Endodermal cell (in vitro differentiated cells): ENCODE data around the gene SOX6. TPM values are rescaled to one million over a fixed set of nuclear protein-coding genes. Genes with fewer than 3 reads are reported as not detected.

Experiments
- DNase-seq: peaks from one replicate; pipeline ENCODE4 v3.0.0-alpha.2; 2017
- H3K27ac ChIP-seq: 2 replicates; pipeline ENCODE4 v1.5.1; 2013; ENCODE audit warnings: mild to moderate bottlenecking, low read depth, low read length, moderate library complexity
- H3K27me3 ChIP-seq: 2 replicates; pipeline ENCODE4 v1.6.1; 2013; ENCODE audit warnings: mild to moderate bottlenecking, low read length, moderate library complexity; ENCODE audit not compliant: insufficient read depth, control insufficient read depth, poor library complexity, severe bottlenecking
- H3K36me3 ChIP-seq: 2 replicates; pipeline ENCODE4 v1.7.0; 2013; ENCODE audit warnings: mild to moderate bottlenecking, low read length, moderate library complexity; ENCODE audit not compliant: control insufficient read depth, insufficient read depth
- H3K4me1 ChIP-seq: one replicate; pipeline ENCODE4 v1.7.0; 2013; ENCODE audit warnings: low read length; ENCODE audit not compliant: control insufficient read depth, insufficient read depth
- H3K4me3 ChIP-seq: 2 replicates; pipeline ENCODE4 v1.5.1; 2013; ENCODE audit warnings: mild to moderate bottlenecking, low read length, moderate library complexity
- H3K9ac ChIP-seq: 2 replicates; pipeline ENCODE4 v1.6.1; 2013; ENCODE audit warnings: mild to moderate bottlenecking, low read length, moderate library complexity; ENCODE audit not compliant: poor library complexity, severe bottlenecking; ENCODE audit errors: extremely low read depth
- H3K9me3 ChIP-seq: 2 replicates; pipeline ENCODE4 v1.6.1; 2013; ENCODE audit warnings: mild to moderate bottlenecking, low read length, moderate library complexity; ENCODE audit not compliant: control insufficient read depth
- H3K27ac Mint-ChIP-seq: 2 replicates; pipeline ENCODE4 v1.8.0; 2020; ENCODE audit warnings: mixed read lengths
- H3K27me3 Mint-ChIP-seq: 2 replicates; pipeline ENCODE4 v1.8.0; 2021; ENCODE audit warnings: mild to moderate bottlenecking, mixed read lengths; ENCODE audit not compliant: insufficient read depth
- H3K36me3 Mint-ChIP-seq: 2 replicates; pipeline ENCODE4 v1.8.0; 2020; ENCODE audit warnings: low read depth, mixed read lengths
- H3K4me1 Mint-ChIP-seq: 2 replicates; pipeline ENCODE4 v1.8.0; 2020; ENCODE audit warnings: mixed read lengths
- H3K4me3 Mint-ChIP-seq: 2 replicates; pipeline ENCODE4 v1.8.0; 2020; ENCODE audit warnings: mild to moderate bottlenecking, moderate library complexity, mixed read lengths
- H3K9me3 Mint-ChIP-seq: 2 replicates; pipeline ENCODE4 v1.8.0; 2020; ENCODE audit warnings: mild to moderate bottlenecking, mixed read lengths
- WGBS, 2 experiments: methylation state at CpG; one replicate each; pipeline versions ENCODE4 v1.1.5 to v1.1.7; 2013; ENCODE audit warnings: missing lambda C conversion rate in 2 of 2, mixed read lengths in 1 of 2; ENCODE audit not compliant: insufficient coverage in 1 of 2, insufficient read length in 1 of 2; 5-methylcytosine and 5-hydroxymethylcytosine counted together
- long read RNA-seq, 4 experiments: library from polyadenylated mRNA in 2 of 4; library from RNA in 1 of 4; library from capped mRNA in 1 of 4; stranded (forward) in 3 of 4; unstranded in 1 of 4; transcript quantifications; one replicate each; pipeline ENCODE4 v2.0.0, GENCODE V29; 2020 to 2021; ENCODE audit warnings: inconsistent platforms in 1 of 4
- polyA plus RNA-seq, 2 experiments: library from polyadenylated mRNA; stranded (reverse); fragments of 50-300 nt; gene quantifications; one replicate each; pipeline ENCODE4 v1.2.3, GENCODE V29; 2013
- total RNA-seq, 2 donors: library from RNA; stranded (reverse); fragmentation: NEBNext Ultra II Directional in 1 of 2; extraction: Animal tissue kit (Norgen Biotek cat#: 25700) in 1 of 2; gene quantifications; 2 replicates in 1 of 2; 3 replicates in 1 of 2; pipeline ENCODE4 v1.2.1, GENCODE V29; 2021
- TF ChIP-seq, protein P1 (sequence below): fragments of 200-600 bp; sonication (generic); conservative IDR thresholded peaks from 2 replicates; pipeline ENCODE4 v1.5.0; 2021; ENCODE audit warnings: antibody characterized with exemption, mild to moderate bottlenecking

The SOX6 gene
- under 1 TPM; 0.13 to 0.20 TPM for total RNA-seq
- 3.9 TPM for polyA plus RNA-seq (2013, experiment 1 of 2)
- 5.8 TPM for polyA plus RNA-seq (2013, experiment 2 of 2)
- long read RNA-seq, experiment 1, partial matches to known transcripts, result 0 of 1 reads
- long read RNA-seq, experiment 1, other reads (novel, unspliced or antisense), result 1 of 1 reads
- long read RNA-seq, experiment 2, result 0 reads
- long read RNA-seq, experiment 3, partial matches to known transcripts, result 0 of 2 reads
- long read RNA-seq, experiment 3, other reads (novel, unspliced or antisense), result 2 of 2 reads
- long read RNA-seq, experiment 4, partial matches to known transcripts, result 1 of 1 reads
- long read RNA-seq, experiment 4, other reads (novel, unspliced or antisense), result 0 of 1 reads

- Mint-ChIP-seq H3K4me3 (no peak within 1 kb of the TSS), H3K4me1 (peaks cover 3% of the 10 kb centered on the region), H3K36me3 (no peaks in the 10 kb centered on the region), H3K27ac (no peak within 1 kb of the TSS), H3K27me3 (peaks cover 2% of the 10 kb centered on the region), H3K9me3 (no peaks in the 10 kb centered on the region)
- peak within 1 kb of the TSS; percentile 59 for H3K27ac ChIP-seq
- H3K36me3 ChIP-seq, result no peaks in the 10 kb centered on the region
- H3K9ac ChIP-seq, result no peak within 1 kb of the TSS
- 82 to 100% methylated on average over 3 of the region's 3 CpGs for WGBS, 2 experiments
- H3K27me3 ChIP-seq, result no peaks in the 10 kb centered on the region
- no peaks in the 10 kb centered on the region for H3K9me3 ChIP-seq
- TF ChIP-seq, protein P1, sequence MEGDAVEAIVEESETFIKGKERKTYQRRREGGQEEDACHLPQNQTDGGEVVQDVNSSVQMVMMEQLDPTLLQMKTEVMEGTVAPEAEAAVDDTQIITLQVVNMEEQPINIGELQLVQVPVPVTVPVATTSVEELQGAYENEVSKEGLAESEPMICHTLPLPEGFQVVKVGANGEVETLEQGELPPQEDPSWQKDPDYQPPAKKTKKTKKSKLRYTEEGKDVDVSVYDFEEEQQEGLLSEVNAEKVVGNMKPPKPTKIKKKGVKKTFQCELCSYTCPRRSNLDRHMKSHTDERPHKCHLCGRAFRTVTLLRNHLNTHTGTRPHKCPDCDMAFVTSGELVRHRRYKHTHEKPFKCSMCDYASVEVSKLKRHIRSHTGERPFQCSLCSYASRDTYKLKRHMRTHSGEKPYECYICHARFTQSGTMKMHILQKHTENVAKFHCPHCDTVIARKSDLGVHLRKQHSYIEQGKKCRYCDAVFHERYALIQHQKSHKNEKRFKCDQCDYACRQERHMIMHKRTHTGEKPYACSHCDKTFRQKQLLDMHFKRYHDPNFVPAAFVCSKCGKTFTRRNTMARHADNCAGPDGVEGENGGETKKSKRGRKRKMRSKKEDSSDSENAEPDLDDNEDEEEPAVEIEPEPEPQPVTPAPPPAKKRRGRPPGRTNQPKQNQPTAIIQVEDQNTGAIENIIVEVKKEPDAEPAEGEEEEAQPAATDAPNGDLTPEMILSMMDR, result no peak
- H3K4me1 ChIP-seq, result no peaks in the 10 kb centered on the region
- no peak within 1 kb of the TSS for H3K4me3 ChIP-seq
- DNase-seq, result peak; percentile 39
These were observed at the start of gene SOX6 for GRCh38 chr11:16356057-16356760. SOX6 (minus strand) TSS chr11:16356546; CDS start chr11:16341248, 15,298 bp downstream.

- Mint-ChIP-seq H3K27me3 (peaks cover 79% of the 10 kb centered on the region), H3K4me3 (no peak overlapping the region), H3K4me1 (peaks cover 31% of the 10 kb centered on the region), H3K36me3 (no peaks in the 10 kb centered on the region), H3K27ac (no peak overlapping the region), H3K9me3 (no peaks in the 10 kb centered on the region)
- Histone ChIP-seq H3K4me3 (no peak overlapping the region), H3K4me1 (peaks cover 7% of the 10 kb centered on the region), H3K9me3 (no peaks in the 10 kb centered on the region), H3K9ac (no peak overlapping the region), H3K27me3 (peaks cover 61% of the 10 kb centered on the region), H3K36me3 (no peaks in the 10 kb centered on the region), H3K27ac (no peak overlapping the region)
- TF ChIP-seq, protein P1, result no peak
- WGBS, 2 experiments, result 75 to 86% methylated on average over 1 to 4 of the region's 4 CpGs
- DNase-seq, result no peak
These were observed 48.5 kb upstream of the SOX6 start for GRCh38 chr11:16404781-16405285.

DNA sequence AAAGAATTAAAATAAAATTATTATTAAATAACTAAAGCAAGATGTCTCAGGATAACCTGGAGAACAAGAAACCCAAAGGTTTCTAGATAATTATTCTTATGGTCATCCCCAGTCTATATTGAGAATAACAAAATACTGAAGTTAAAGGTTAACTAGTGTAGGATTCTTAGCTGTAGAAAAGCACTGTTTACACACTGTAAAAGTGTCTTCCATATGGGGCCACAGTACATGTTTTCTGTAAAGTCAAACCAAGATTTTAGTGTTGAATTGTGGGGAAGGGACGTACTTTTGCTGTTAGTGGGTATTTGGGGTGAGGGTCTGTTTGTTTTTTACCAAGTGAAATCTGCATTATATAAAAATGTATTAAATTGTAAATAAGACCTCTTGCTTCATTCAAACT lies 47.5 kb upstream of the SOX6 start:
- 71% methylated on average over 1 of the region's 1 CpG; no CpG with 5 or more reads in 1 of the 2 experiments for WGBS, 2 experiments
- Mint-ChIP-seq H3K9me3 (no peaks in the 10 kb centered on the region), H3K4me1 (peaks cover 31% of the 10 kb centered on the region), H3K27me3 (peaks cover 81% of the 10 kb centered on the region), H3K36me3 (no peaks in the 10 kb centered on the region), H3K4me3 (no peak overlapping the region), H3K27ac (no peak overlapping the region)
- H3K9me3 ChIP-seq, result no peaks in the 10 kb centered on the region
- peaks cover 62% of the 10 kb centered on the region for H3K27me3 ChIP-seq
- no peak overlapping the region for H3K4me3 ChIP-seq
- TF ChIP-seq, protein P1, result no peak
- H3K4me1 ChIP-seq, result peaks cover 7% of the 10 kb centered on the region
- H3K9ac ChIP-seq, result no peak overlapping the region
- H3K27ac ChIP-seq, result no peak overlapping the region
- no peaks in the 10 kb centered on the region for H3K36me3 ChIP-seq
- no peak for DNase-seq
